Measurements from ENCODE around the gene ZNF438. TPM values are rescaled to one million over a fixed set of nuclear protein-coding genes. Genes with fewer than 3 reads are reported as not detected.

The ZNF438 gene
- total RNA-seq, 6 experiments from 2014 or later = 3.0 to 4.6 (median 3.9) TPM

GRCh38 chr10:30849231-30850035, 182.2 kb downstream of the ZNF438 start:
- Mint-ChIP-seq H3K27ac (no peak overlapping the region), H3K27me3 (ENCODE audit: insufficient read depth) (no peaks in the 10 kb centered on the region), H3K9me3 (no peaks in the 10 kb centered on the region), H3K36me3 (ENCODE audit: low read depth) (peaks cover 4% of the 10 kb centered on the region; the same call in 1 of the 2 replicates), H3K4me3 (no peak overlapping the region), H3K4me1 (ENCODE audit: low read depth) (0 out of 2 replicates have a peak, but pooled peaks cover 1% of the 10 kb centered on the region)
- DNase-seq = no peak
- TF ChIP-seq, protein P1, sequence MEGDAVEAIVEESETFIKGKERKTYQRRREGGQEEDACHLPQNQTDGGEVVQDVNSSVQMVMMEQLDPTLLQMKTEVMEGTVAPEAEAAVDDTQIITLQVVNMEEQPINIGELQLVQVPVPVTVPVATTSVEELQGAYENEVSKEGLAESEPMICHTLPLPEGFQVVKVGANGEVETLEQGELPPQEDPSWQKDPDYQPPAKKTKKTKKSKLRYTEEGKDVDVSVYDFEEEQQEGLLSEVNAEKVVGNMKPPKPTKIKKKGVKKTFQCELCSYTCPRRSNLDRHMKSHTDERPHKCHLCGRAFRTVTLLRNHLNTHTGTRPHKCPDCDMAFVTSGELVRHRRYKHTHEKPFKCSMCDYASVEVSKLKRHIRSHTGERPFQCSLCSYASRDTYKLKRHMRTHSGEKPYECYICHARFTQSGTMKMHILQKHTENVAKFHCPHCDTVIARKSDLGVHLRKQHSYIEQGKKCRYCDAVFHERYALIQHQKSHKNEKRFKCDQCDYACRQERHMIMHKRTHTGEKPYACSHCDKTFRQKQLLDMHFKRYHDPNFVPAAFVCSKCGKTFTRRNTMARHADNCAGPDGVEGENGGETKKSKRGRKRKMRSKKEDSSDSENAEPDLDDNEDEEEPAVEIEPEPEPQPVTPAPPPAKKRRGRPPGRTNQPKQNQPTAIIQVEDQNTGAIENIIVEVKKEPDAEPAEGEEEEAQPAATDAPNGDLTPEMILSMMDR (IDR thresholded peaks at IDR 0.05) = no peak

DNA sequence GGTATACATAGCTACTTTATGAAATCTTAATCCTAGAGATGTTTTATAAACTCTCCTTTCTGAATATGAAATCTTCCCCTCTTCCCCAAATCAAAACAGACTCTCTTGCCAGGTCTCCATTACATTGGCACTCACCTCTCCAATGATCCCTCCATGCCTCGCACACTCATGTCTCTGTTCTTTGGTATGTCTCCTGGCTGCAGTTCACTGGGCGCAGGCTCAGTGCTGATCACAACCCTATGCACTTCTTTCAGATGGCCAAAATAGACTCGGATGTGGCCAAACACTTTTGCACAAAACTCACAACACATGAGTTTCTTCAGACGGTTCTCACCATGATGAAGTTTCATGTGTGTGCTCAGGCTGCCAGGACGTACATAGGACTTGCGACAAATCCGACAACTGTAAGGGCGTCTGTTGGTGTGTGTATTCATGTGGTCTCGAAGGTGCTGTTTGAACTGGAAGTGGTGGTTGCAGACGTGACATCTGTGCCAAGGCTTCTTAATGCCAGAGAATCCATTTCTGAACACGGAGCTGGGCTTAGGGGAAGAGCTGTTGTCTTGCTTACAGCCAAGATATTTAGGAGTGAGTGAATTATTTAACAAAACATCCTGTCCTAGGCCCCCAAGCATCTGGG, 183.2 kb downstream of the ZNF438 start:
- TF ChIP-seq, protein P1 (IDR thresholded peaks at IDR 0.05) = no peak
- no peak for DNase-seq
- H3K4me1 Mint-ChIP-seq (ENCODE audit: low read depth) = no peaks in the 10 kb centered on the region
- no peaks in the 10 kb centered on the region for H3K9me3 Mint-ChIP-seq
- H3K36me3 Mint-ChIP-seq (ENCODE audit: low read depth) = peaks cover 4% of the 10 kb centered on the region; the same call in 1 of the 2 replicates
- H3K4me3 Mint-ChIP-seq = no peak overlapping the region
- H3K27me3 Mint-ChIP-seq (ENCODE audit: insufficient read depth) = no peaks in the 10 kb centered on the region
- no peak overlapping the region for H3K27ac Mint-ChIP-seq

GRCh38 chr10:30847642-30848041, 184.0 kb downstream of the ZNF438 start:
- TF ChIP-seq, protein P1 (IDR thresholded peaks at IDR 0.05) = no peak
- H3K27ac Mint-ChIP-seq = no peak overlapping the region
- peaks cover 4% of the 10 kb centered on the region; the same call in 1 of the 2 replicates for H3K36me3 Mint-ChIP-seq (ENCODE audit: low read depth)
- peaks cover 7% of the 10 kb centered on the region for H3K4me1 Mint-ChIP-seq (ENCODE audit: low read depth)
- H3K9me3 Mint-ChIP-seq = no peaks in the 10 kb centered on the region
- H3K4me3 Mint-ChIP-seq = no peak overlapping the region
- no peak for DNase-seq
- H3K27me3 Mint-ChIP-seq (ENCODE audit: insufficient read depth) = no peaks in the 10 kb centered on the region

DNA sequence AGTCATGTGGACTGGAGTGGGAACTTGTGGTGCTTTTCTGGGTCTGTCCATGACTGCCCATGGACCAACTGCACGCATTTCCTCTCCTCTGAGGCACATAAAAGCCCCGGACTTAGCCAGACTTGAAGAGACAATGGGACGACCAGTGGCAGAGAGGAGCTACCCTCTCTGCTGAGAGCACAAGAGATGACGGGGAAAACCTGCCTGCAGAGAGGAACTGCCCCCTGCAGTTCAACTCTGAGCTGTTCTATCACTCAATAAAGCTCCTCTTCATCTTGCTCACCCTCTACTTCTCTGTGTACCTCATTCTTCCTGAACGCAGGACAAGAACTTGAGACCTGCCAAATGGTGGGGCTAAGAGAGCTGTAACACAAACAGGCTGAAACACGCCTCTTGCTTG, 184.5 kb downstream of the ZNF438 start:
- H3K4me3 Mint-ChIP-seq = no peak overlapping the region
- peaks cover 8% of the 10 kb centered on the region for H3K4me1 Mint-ChIP-seq (ENCODE audit: low read depth)
- no peaks in the 10 kb centered on the region for H3K9me3 Mint-ChIP-seq
- TF ChIP-seq, protein P1 (IDR thresholded peaks at IDR 0.05) = no peak
- DNase-seq = no peak
- H3K36me3 Mint-ChIP-seq (ENCODE audit: low read depth) = peaks cover 4% of the 10 kb centered on the region; the same call in 1 of the 2 replicates
- no peak overlapping the region for H3K27ac Mint-ChIP-seq
- no peaks in the 10 kb centered on the region for H3K27me3 Mint-ChIP-seq (ENCODE audit: insufficient read depth)

- no peaks in the 10 kb centered on the region for H3K9me3 Mint-ChIP-seq
- H3K4me1 Mint-ChIP-seq (ENCODE audit: low read depth) = peaks cover 8% of the 10 kb centered on the region
- H3K36me3 Mint-ChIP-seq (ENCODE audit: low read depth) = peaks cover 4% of the 10 kb centered on the region; the same call in 1 of the 2 replicates
- no peak overlapping the region for H3K27ac Mint-ChIP-seq
- TF ChIP-seq, protein P1 (IDR thresholded peaks at IDR 0.05) = no peak
- H3K27me3 Mint-ChIP-seq (ENCODE audit: insufficient read depth) = no peaks in the 10 kb centered on the region
- DNase-seq = no peak
- no peak overlapping the region for H3K4me3 Mint-ChIP-seq
These were observed 185.0 kb downstream of the ZNF438 start for GRCh38 chr10:30846710-30847109.

Measured in HFFc6 (cell line).